GM12892 (cell line): ENCODE data around the gene STC2. TPM values are rescaled to one million over a fixed set of nuclear protein-coding genes. Genes with fewer than 3 reads are reported as not detected.
"Not testable (repeated sequence)": the region's sequence is repeated elsewhere in the genome, so short reads cannot be mapped to it uniquely, and the experiment has no call there.

Source experiments
- DNase-seq: peaks from one replicate; pipeline ENCODE4 v3.0.0; 2011; ENCODE audit not compliant: insufficient read length
- FAIRE-seq: peaks from 2 replicates; lab custom pipeline; 2011; peaks lifted over from hg19 to GRCh38; lab: Jason Lieb, UNC
- POLR2A ChIP-seq: IDR thresholded peaks from 2 replicates; pipeline ENCODE4 v1.6.1; 2011; ENCODE audit warnings: low read depth, low read length, control low read depth
- POLR2AphosphoS5 ChIP-seq: IDR thresholded peaks from 2 replicates; pipeline ENCODE4 v1.6.1; 2011; ENCODE audit warnings: low read depth, low read length, control low read depth
- TAF1 ChIP-seq: IDR thresholded peaks from 2 replicates; pipeline ENCODE4 v1.6.1; 2011; ENCODE audit warnings: low read depth, mild to moderate bottlenecking, control low read depth, low read length, borderline replicate concordance
- polyA plus RNA-seq: library from polyadenylated mRNA; unstranded; fragments of >200 nt; gene quantifications from one replicate; pipeline ENCODE4 v1.2.1, GENCODE V29; 2012; ENCODE audit warnings: missing spikeins, inconsistent platforms; ENCODE audit not compliant: missing spikeins

STC2 gene, protein sequence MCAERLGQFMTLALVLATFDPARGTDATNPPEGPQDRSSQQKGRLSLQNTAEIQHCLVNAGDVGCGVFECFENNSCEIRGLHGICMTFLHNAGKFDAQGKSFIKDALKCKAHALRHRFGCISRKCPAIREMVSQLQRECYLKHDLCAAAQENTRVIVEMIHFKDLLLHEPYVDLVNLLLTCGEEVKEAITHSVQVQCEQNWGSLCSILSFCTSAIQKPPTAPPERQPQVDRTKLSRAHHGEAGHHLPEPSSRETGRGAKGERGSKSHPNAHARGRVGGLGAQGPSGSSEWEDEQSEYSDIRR
- 8.5 TPM for polyA plus RNA-seq

DNA sequence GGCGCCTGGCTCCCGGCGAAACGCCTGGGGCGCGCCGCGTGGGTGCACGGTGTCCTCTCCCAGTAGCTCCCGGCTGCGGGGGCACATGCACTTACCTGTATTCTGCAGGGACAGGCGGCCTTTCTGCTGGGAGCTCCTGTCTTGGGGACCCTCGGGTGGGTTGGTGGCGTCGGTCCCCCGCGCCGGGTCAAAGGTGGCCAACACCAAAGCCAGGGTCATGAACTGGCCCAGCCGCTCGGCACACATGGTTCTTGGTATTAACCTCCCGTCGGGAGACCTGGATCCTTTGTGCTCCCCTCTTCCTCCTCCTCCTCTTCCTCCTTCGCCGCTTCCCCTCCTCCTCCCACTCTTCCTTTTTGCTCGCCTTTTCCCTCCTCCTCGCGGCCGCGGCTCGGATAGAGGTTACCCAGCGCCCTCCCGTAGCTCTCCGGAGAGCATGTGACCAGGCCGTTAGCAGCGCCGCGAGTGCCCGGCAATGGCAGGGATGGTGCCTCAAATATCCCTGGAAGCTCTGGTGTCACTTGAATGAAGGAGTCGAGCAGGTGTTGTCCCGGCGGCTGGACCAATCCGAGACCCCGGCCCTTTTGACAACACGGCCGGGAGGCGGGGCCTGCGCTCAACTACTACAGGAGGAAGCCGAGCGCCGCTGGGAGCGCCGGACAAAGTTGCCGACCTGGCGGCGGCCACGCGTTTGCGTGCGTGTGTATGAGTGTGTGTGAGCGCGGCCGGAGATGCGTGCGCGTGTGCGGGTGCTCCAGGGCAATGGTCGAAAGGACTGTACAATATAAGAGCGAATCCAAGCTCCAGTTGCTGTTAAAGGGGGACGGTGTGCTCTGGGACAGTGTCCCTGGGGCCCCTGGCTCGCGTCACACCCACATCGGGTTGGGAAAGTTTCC, at the start of gene STC2:
TSS of gene STC2 (minus strand) at position 467 of the 896 bp plus-strand sequence. CDS start at position 246, 221 bp downstream.
- TF ChIP-seq TAF1 (no peak), POLR2A (peak; percentile 63; the same call in 1 of the 2 replicates), POLR2AphosphoS5 (peak; percentile 55; the same call in 1 of the 2 replicates)
- FAIRE-seq (peak; percentile 5), DNase-seq (peak; percentile 75)

DNA sequence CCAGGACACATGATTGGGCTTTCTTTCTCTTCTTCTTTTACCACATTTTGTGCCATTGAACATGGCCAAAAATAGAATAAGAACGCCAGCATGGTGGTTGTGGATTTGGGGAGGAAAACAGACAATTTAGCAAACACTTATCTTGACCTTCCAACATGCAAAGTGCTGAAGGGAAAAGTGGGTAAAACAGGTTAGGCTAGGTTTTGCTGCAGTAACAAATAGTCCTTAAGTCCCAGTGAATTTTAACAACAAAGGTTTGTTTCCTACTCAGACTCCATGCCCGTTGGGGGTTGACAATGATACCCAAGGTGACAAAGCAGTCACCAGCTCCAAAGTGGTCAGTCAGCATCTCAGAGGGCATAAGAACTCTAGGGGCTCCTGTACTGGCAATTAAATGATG, 43.2 kb upstream of the STC2 start:
- DNase-seq (no peak), FAIRE-seq (no peak)
- TF ChIP-seq POLR2A = no peak
- no peak for TF ChIP-seq TAF1
- TF ChIP-seq POLR2AphosphoS5 = no peak

DNA sequence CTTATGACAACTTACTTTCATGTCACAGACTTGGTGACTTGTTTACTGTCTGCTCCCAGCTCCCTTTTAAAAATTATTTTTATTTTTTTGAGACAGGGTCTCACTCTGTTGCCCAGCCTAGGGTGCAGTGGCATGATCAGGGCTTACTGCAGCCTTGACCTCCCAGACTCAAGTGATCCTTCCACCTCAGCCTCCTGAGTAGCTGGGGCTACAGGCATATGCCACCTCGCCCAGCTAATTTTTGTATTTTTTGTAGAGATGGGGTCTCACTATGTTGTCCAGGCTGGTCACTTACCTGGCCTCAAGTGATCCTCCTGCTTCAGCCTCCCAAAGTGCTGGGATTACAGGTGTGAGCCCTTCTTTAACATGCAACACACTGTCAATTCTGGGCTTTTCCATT, 35.2 kb upstream of the STC2 start:
- not testable (repeated sequence) for FAIRE-seq, DNase-seq

DNA sequence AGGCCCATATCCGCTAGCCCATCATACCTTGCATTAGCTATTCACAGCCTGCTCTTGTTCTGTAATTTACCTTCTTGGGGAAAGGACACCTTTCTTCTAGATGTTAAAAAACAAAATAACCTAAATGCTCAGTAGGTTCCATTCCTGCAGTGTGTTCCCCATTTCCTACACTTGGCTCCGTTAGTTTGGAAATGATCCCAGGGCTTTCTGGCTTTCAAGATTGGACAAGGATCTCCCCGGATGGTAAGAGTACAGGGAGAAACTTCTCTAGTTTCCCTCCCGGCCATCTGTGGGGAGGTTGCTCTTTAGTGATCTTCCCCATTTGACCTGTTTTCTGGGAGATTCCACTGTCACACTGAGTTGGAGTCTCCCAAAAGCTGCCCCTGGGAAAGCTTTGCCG, 27.3 kb upstream of the STC2 start:
- DNase-seq (no peak), FAIRE-seq (no peak)
- TF ChIP-seq TAF1 (no peak), POLR2A (no peak), POLR2AphosphoS5 (no peak)

DNA sequence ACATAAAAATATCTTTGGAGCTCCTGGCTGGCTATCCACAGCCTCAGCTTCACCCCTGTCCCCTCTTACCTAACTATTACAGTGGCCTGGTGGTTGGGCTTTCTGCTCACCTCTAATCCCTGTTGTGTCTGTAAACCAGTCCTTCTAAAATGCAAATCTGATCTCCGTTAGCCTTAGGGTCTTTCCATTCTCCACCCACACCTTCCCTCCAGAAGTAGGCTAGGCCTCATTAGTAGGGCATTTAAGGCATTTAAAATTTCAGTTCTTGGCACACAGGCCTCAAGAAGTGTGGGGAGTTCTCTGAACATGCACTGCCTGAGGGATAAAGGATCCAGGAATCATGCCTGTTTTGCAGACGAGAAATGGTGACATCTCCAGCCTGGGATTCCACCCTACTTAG, 26.4 kb upstream of the STC2 start:
- DNase-seq = no peak
- no peak for FAIRE-seq
- no peak for TF ChIP-seq POLR2AphosphoS5
- no peak for TF ChIP-seq POLR2A
- no peak for TF ChIP-seq TAF1

DNA sequence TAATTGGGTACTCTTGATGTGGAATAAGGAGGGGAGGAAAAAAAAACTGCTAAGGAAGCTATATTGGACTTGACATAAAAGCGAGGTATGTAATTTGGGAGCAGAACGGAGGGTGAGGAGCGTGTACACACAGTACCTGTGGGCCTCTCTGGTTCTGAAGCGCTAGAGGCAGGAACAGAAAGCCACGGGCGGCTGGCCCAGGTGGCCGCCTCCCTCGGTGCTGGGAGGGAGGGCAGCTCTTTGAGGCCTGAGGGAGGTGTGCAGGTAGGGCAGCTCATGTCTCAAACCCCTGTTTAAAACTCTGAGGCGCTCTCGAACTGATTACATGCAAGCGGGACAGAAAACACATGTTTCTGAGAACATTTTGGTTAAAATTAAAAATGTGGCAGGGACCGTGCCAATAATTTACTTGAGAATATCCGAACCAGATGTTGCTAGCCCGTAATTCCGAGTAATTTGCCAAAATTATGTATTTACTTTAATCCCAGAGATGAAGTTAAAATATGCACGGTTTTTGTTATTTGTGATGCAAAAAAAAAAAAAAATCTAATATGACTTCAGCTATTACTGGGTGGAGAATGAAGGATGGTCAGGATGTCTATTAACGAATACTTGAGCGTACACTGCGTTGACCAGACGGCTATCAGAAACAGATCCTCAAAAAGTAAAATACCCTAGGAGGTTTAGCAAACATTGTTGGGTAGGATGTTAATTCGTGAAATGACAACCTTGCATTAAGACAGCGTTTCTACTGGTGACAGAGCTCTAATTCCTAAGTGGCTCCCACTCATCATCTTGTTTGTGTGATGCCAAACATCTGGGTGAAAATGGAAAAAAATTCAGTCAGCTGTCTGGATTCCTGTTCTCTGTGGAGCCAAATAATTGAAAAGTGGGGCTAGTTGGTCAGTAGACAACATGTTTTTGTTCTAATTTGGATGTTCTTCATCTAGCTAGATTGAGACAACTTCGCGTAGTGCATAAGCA, 24.4 kb upstream of the STC2 start:
- DNase-seq (no peak), FAIRE-seq (no peak)
- TF ChIP-seq POLR2A (no peak), TAF1 (no peak), POLR2AphosphoS5 (no peak)

DNA sequence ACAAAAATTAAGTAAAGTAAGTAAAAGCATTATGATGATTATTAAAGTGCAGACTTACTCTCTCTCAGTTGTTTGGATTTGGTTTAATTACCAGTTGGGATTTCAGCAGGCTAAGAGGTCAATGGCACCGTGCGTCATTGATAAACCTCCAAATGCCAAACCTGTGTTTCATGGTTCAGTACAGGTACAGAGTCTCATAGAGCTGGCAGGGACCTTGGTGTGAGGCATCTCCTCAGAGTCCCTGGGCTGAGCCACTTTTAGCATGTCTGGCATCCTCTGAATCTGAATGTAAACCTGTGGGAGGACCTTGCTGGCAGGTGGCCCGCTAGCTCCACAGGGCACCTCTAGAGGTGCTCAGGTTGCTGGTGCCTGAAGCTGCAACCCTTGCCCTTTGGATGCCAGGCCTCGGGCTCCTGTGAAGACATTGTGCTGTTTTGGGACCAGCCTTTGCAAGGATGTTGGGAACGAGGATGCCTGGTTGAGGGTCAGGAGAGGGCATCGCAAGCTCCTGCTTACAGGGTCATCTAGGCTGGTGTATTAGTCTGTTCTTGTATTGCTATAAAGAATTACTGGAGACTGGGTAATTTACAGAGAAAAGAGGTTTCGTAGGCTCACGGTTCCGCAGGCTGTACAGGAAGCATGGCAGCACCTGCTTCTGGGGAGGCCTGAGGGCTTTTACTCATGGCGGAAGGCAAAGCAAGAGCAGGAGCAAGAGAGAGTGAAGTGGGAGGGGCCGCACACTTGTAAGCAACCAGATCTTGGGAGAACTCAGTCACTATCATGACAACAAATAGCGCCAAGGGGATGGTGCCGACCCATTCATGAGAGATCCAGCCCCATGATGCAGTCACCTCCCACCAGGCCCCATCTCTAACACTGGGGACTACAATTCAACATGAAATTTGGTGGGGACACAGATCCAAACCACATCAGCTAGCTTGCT, 14.9 kb upstream of the STC2 start:
- TF ChIP-seq POLR2A (no peak), POLR2AphosphoS5 (no peak), TAF1 (no peak)
- DNase-seq = no peak
- no peak for FAIRE-seq

DNA sequence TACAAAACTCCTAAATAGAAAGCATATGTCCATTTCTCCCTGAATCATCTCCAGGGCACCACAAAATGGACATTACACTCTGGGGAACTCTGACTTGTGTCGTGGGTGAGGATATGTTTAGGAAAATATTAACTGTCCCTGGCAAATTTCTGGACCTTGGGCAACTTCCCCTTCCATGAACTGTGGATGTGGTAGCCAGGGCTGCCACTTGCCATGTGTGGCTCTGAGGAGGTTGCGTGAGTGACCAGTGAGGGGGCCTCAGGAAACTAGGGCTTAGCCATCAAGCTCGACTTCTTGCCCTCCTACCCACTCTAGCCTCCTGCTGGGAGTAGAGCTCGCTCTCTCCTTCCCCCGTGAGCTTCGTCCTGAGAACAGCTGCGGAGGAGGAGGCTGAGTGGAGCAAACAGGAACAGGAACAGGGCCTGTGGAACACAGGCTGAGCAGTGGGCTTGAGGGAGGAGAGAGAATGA, 13.8 kb upstream of the STC2 start:
- no peak for FAIRE-seq

DNA sequence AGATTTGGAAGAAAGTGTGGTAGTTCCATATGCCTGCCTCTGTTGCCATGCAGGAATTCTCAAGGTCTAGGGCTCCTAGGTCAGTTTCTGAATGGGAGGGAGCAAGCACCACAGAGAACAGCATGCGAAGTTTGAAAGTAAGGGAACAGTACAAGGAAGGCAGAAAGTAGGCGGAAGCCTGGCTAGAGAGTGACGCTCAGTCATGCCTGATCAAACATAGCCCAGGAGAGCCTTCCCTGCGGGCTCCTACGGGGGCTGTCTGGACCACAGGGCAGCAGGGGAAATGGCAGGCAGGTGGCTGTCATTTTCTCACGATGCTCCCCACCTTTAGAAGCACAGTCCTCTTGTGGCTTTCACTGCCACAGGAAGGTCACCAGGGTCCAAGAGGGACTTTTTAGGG, 12.8 kb upstream of the STC2 start:
- TF ChIP-seq POLR2AphosphoS5 (no peak), POLR2A (no peak), TAF1 (no peak)
- FAIRE-seq (no peak), DNase-seq (no peak)

More for the DNA sequence above, 13.8 kb upstream of the STC2 start:
- no peak for DNase-seq
- no peak for TF ChIP-seq TAF1
- TF ChIP-seq POLR2A = no peak
- TF ChIP-seq POLR2AphosphoS5 = no peak

DNA sequence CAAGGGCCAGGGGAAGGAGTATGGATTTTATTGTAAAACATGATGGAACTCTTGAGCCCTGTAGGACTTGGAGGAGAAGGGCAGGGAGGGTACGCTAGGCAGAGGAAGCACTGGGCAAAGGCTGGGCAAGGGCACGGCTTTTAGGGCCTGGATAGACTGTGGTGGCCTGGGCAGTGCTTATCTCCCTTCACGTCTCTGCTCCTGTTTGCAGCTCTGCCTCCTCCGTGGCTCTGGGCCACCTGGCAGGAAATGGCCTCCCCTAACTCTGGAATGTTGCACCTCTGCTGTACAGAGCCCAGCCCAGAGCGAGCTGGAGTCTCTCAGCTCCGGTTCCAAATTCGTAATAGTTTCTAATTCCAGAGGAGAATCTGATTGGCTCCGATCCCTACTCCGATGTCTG, 12.2 kb upstream of the STC2 start:
- no peak for DNase-seq
- no peak for FAIRE-seq
- TF ChIP-seq POLR2A (no peak), POLR2AphosphoS5 (no peak), TAF1 (no peak)

DNA sequence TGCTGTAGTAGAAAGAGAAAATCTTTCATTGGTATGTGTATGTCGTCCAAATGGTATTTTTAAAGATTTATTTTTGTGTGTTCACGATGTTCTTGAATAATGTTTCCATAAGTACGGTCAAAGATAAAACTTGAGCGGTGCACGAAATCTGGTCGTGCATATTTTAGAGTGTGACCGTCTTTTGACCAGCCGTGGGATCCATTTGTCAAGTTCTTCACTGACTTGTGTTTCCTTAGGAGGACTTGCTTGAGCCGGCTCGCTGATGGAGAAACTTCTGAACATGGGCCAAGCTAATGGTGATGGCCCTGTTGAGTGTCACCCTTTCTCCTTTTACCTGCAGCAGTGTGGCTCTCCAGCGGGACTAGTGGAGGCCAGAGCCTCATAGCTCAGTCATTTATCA, 11.1 kb upstream of the STC2 start:
- TF ChIP-seq TAF1 = no peak
- TF ChIP-seq POLR2A = no peak
- no peak for TF ChIP-seq POLR2AphosphoS5
- DNase-seq (no peak), FAIRE-seq (no peak)
